SK-N-MC (cell line): ENCODE results near the gene DNA2.

Source experiments
- EZH2 ChIP-seq: fragments of 200-600 bp; sonication (generic); IDR thresholded peaks from one replicate; pipeline ENCODE4 v1.6.1; 2017; ENCODE audit warnings: antibody characterized with exemption
- POLR2AphosphoS5 ChIP-seq: IDR thresholded peaks from 2 replicates; pipeline ENCODE4 v1.6.1; 2012; ENCODE audit warnings: mild to moderate bottlenecking, low read depth, low read length, borderline replicate concordance

DNA sequence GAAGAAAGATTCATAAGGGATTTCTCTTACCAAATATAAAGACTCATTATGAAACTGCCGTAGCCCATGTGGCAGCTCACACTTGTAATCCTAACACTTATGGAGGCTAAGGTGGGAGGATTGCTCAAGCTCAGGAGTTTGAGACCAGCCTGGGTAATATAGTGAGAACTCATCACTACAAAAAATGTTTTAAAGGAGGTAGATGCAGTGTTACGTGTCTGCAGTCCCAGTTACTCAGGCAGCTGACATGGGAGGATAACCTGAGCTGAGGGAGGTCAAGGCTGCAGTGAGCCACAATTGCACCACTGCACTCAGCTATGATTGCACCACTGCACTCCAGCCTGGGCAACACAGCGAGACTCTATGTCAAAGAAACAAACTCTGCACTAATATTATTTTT lies 18.1 kb upstream of the DNA2 start:
- no peak for TF ChIP-seq POLR2AphosphoS5
- TF ChIP-seq EZH2 = no peak
